B cell (primary cell): ENCODE data around the gene LSS. TPM values are rescaled to one million over a fixed set of nuclear protein-coding genes. Genes with fewer than 3 reads are reported as not detected.

Experiments used
- ATAC-seq: fragments of 200-7000 bp; cut with Tn5 transposase; one replicate; pipeline ENCODE4 v1.10.0; 2021; ENCODE audit warnings: low read depth, mild to moderate bottlenecking, moderate number of reproducible peaks, moderate library complexity
- CTCF ChIA-PET: fragments of 350-600 bp; sonication (Branson Sonifier 250); formaldehyde crosslinking; loops from one replicate; lab custom pipeline; 2021; ENCODE audit warnings: antibody characterized with exemption, inconsistent platforms; lab: Charles Lee
- POLR2A ChIA-PET: fragments of 350-600 bp; sonication (Branson Sonifier 250); formaldehyde crosslinking; loops from one replicate; lab custom pipeline; 2021; ENCODE audit warnings: antibody characterized with exemption; lab: Charles Lee
- DNase-seq: peaks from one replicate; pipeline ENCODE4 v3.0.0; 2013
- H2AFZ ChIP-seq: 2 replicates; pipeline ENCODE4 v1.6.1; 2012; ENCODE audit warnings: mild to moderate bottlenecking, low read depth, low read length; ENCODE audit not compliant: insufficient read depth, poor library complexity, severe bottlenecking
- H3K27ac ChIP-seq, 2 donors: 1 replicate in 1 of 2; 2 replicates in 1 of 2; pipeline ENCODE4 v1.5.1; 2012 to 2013; ENCODE audit warnings: low read length in 2 of 2, mild to moderate bottlenecking in 2 of 2, moderate library complexity in 1 of 2
- H3K27me3 ChIP-seq, 4 experiments: fragments of 200-600 bp in 1 of 4; sonication (generic) in 1 of 4; replicated peaks in 1 of 4; 1 replicate in 2 of 4; 2 replicates in 2 of 4; pipeline versions ENCODE4 v1.6.1 to v1.7.0; 2013 to 2016; ENCODE audit warnings: low read length in 3 of 4, mild to moderate bottlenecking in 2 of 4, mixed read lengths in 1 of 4, moderate library complexity in 1 of 4; ENCODE audit not compliant: insufficient read depth in 4 of 4, control insufficient read depth in 3 of 4; ENCODE audit errors: control extremely low read depth in 1 of 4
- H3K36me3 ChIP-seq, 2 experiments: replicated peaks in 1 of 2; 1 replicate in 1 of 2; 2 replicates in 1 of 2; pipeline versions ENCODE4 v1.6.1 to v1.7.1; 2013; ENCODE audit warnings: low read length in 1 of 2; ENCODE audit not compliant: insufficient read depth in 2 of 2, control insufficient read depth in 1 of 2; ENCODE audit errors: control extremely low read depth in 1 of 2, extremely low read depth in 1 of 2
- H3K4me1 ChIP-seq, 2 donors: fragments of 200-600 bp in 1 of 2; sonication (generic) in 1 of 2; 1 replicate in 1 of 2; 2 replicates in 1 of 2; pipeline versions ENCODE4 v1.5.1 to v1.6.1; 2013 to 2017; ENCODE audit warnings: low read length in 2 of 2; ENCODE audit not compliant: control insufficient read depth in 2 of 2, insufficient read depth in 2 of 2
- H3K4me2 ChIP-seq: replicated peaks from 2 replicates; pipeline ENCODE3; 2012; ENCODE audit warnings: mild to moderate bottlenecking, low read depth, low read length; ENCODE audit not compliant: poor library complexity, severe bottlenecking
- H3K4me3 ChIP-seq, 5 experiments: fragments of 200-600 bp in 1 of 5; sonication (generic) in 1 of 5; 1 replicate in 3 of 5; 2 replicates in 2 of 5; pipeline versions ENCODE4 v1.5.1 to v1.7.0; 2011 to 2016; ENCODE audit warnings: low read length in 4 of 5, mild to moderate bottlenecking in 4 of 5, low read depth in 2 of 5, control low read depth in 1 of 5, moderate library complexity in 1 of 5; ENCODE audit not compliant: insufficient read depth in 1 of 5; ENCODE audit errors: control extremely low read depth in 1 of 5, extremely low read depth in 1 of 5
- H3K79me2 ChIP-seq: fragments of 200-600 bp; sonication (generic); one replicate; pipeline ENCODE4 v1.6.0; 2016; ENCODE audit warnings: low read length; ENCODE audit not compliant: control insufficient read depth, insufficient read depth
- H3K9ac ChIP-seq: fragments of 200-600 bp; sonication (generic); 2 replicates; pipeline ENCODE4 v1.6.1; 2017; ENCODE audit warnings: mild to moderate bottlenecking, low read length, moderate library complexity
- H3K9me3 ChIP-seq, 3 donors: one replicate each; pipeline versions ENCODE4 v1.6.1 to v1.7.1; 2013; ENCODE audit warnings: low read length in 2 of 3; ENCODE audit not compliant: control insufficient read depth in 2 of 3, insufficient read depth in 1 of 3; ENCODE audit errors: control extremely low read depth in 1 of 3
- H4K20me1 ChIP-seq: 2 replicates; pipeline ENCODE4 v1.6.0; 2012; ENCODE audit warnings: mild to moderate bottlenecking, low read length; ENCODE audit not compliant: insufficient read depth, control insufficient read depth, poor library complexity, severe bottlenecking
- H3K27ac Mint-ChIP-seq: one replicate; pipeline ENCODE4 v1.8.0; 2021; ENCODE audit warnings: mixed read lengths
- H3K27me3 Mint-ChIP-seq: one replicate; pipeline ENCODE4 v1.8.0; 2021; ENCODE audit warnings: mixed read lengths
- H3K4me1 Mint-ChIP-seq: one replicate; pipeline ENCODE4 v1.8.0; 2021; ENCODE audit warnings: mixed read lengths
- H3K4me3 Mint-ChIP-seq: one replicate; pipeline ENCODE4 v1.8.0; 2021; ENCODE audit warnings: mixed read lengths
- H3K9me3 Mint-ChIP-seq: one replicate; pipeline ENCODE4 v1.8.0; 2022; ENCODE audit warnings: mixed read lengths; ENCODE audit not compliant: insufficient read depth
- EZH2 ChIP-seq: IDR thresholded peaks from 2 replicates; pipeline ENCODE4 v1.6.1; 2012; ENCODE audit warnings: borderline replicate concordance, low read depth, mild to moderate bottlenecking, moderate library complexity, low read length; ENCODE audit not compliant: insufficient read depth, poor library complexity, severe bottlenecking
- WGBS: methylation state at CpG from one replicate; pipeline ENCODE4 v1.1.5; 2013; ENCODE audit warnings: missing lambda C conversion rate; ENCODE audit not compliant: insufficient coverage; 5-methylcytosine and 5-hydroxymethylcytosine counted together
- intact Hi-C: fragments of 100-400 bp; cut with micrococcal nuclease; formaldehyde crosslinking; loops from one replicate; pipeline ENCODE4 v1.10.0; 2022
- polyA plus RNA-seq: library from polyadenylated mRNA; depleted of rRNA; stranded (reverse); fragments of >200 nt; gene quantifications from 2 replicates; pipeline ENCODE4 v1.2.3, GENCODE V29; 2012
- total RNA-seq, 2 donors: library from RNA; stranded (reverse); fragments of 120-200 nt in 1 of 2; gene quantifications; 1 replicate in 1 of 2; 2 replicates in 1 of 2; pipeline versions ENCODE4 v1.2.3 to v1.2.4, GENCODE V29; 2013 to 2022
- TF ChIP-seq, protein P1 (sequence below): fragments of 200-600 bp; IDR thresholded peaks from one replicate; pipeline ENCODE4 v1.8.0; 2022; ENCODE audit warnings: antibody characterized with exemption, mild to moderate bottlenecking

Gene LSS
- total and polyA plus RNA-seq, 2 donors (not counting 1 experiment from before 2014, with no cell fraction given), result 30.2 to 58.1 TPM

DNA sequence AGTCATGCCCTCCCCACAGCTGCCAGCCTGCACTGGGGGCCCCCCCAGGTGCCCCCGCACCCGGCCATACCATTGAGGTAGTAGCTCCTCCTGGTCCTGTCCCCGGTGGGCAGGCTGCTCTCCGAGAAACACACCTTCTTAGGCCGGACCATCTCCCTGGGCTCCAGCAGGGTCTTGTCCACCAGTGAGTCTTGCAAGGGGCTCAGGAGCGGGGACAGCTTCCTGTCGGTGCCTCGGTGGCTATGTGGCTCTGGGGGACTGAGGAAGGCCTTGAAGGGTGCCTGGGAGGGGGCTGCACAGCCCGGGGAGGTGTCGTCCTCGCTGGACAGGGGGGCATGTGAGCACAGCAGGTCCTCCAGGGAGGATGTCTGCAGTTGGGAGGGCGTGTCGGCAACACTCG lies 60.3 kb downstream of the LSS start:
- no peak for TF ChIP-seq EZH2
- TF ChIP-seq, protein P1, sequence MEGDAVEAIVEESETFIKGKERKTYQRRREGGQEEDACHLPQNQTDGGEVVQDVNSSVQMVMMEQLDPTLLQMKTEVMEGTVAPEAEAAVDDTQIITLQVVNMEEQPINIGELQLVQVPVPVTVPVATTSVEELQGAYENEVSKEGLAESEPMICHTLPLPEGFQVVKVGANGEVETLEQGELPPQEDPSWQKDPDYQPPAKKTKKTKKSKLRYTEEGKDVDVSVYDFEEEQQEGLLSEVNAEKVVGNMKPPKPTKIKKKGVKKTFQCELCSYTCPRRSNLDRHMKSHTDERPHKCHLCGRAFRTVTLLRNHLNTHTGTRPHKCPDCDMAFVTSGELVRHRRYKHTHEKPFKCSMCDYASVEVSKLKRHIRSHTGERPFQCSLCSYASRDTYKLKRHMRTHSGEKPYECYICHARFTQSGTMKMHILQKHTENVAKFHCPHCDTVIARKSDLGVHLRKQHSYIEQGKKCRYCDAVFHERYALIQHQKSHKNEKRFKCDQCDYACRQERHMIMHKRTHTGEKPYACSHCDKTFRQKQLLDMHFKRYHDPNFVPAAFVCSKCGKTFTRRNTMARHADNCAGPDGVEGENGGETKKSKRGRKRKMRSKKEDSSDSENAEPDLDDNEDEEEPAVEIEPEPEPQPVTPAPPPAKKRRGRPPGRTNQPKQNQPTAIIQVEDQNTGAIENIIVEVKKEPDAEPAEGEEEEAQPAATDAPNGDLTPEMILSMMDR, result no peak
- CTCF ChIA-PET, result no interaction called here
- Histone ChIP-seq H3K9me3 (peaks cover 0 to 3% (median 0%) of the 10 kb centered on the region in 3 donors), H3K27me3 (no peaks in the 10 kb centered on the region), H2AFZ (no peak overlapping the region), H3K9ac (no peak overlapping the region), H4K20me1 (no peaks in the 10 kb centered on the region), H3K4me2 (no peak overlapping the region), H3K79me2 (peaks cover 6% of the 10 kb centered on the region), H3K4me1 (no peaks in the 10 kb centered on the region), H3K4me3 (no peak overlapping the region), H3K27ac (no peak overlapping the region), H3K36me3 (no peaks in the 10 kb centered on the region)
- no peak for ATAC-seq
- Mint-ChIP-seq H3K27me3 (no peaks in the 10 kb centered on the region), H3K4me1 (peaks cover 10% of the 10 kb centered on the region), H3K4me3 (no peak overlapping the region), H3K9me3 (no peaks in the 10 kb centered on the region), H3K27ac (no peak overlapping the region)
- 94% methylated on average over 13 of the region's 14 CpGs for WGBS
- POLR2A ChIA-PET, result no interaction called here
- no peak for DNase-seq
- intact Hi-C loops, result no loop called here

DNA sequence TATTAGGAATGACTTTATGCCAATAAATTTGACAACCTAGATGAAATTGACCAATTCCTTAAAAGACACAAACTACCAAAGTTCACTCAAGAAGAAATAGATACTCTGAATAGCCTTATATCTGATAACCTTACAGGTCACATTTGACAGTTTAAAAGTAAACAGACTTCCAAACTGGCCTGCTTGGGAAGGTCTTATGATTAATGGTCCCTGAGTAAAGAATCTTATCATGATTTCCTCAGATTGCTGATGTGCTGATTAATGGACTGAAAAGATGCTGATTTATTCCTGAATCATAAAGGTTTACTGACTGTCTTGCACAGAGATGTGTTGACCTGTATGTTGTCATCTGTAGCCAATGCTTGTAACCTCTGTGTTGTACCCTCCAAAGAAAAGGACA lies 63.5 kb downstream of the LSS start:
- Mint-ChIP-seq H3K27me3 (no peaks in the 10 kb centered on the region), H3K27ac (no peak overlapping the region), H3K9me3 (no peaks in the 10 kb centered on the region), H3K4me3 (no peak overlapping the region), H3K4me1 (no peaks in the 10 kb centered on the region)
- Histone ChIP-seq H3K9ac (no peak overlapping the region), H4K20me1 (no peaks in the 10 kb centered on the region), H2AFZ (no peak overlapping the region), H3K36me3 (no peaks in the 10 kb centered on the region), H3K27ac (no peak overlapping the region), H3K4me2 (no peak overlapping the region), H3K79me2 (no peaks in the 10 kb centered on the region), H3K4me3 (no peak overlapping the region), H3K9me3 (peaks cover 0 to 12% (median 0%) of the 10 kb centered on the region in 3 donors), H3K27me3 (no peaks in the 10 kb centered on the region), H3K4me1 (no peaks in the 10 kb centered on the region)
- DNase-seq (no peak), ATAC-seq (no peak)
- POLR2A ChIA-PET, result no interaction called here
- CTCF ChIA-PET, result no interaction called here
- TF ChIP-seq, protein P1, result no peak
- no peak for TF ChIP-seq EZH2
- intact Hi-C loops, result no loop called here
